Activated naive CD4-positive, alpha-beta T cell treated with anti-CD3 and anti-CD28 coated beads, Interleukin-2, amount 50 U/mL, for 72 hours (primary cell): ENCODE measurements around the gene RFTN1. TPM values are rescaled to one million over a fixed set of nuclear protein-coding genes. Genes with fewer than 3 reads are reported as not detected.

Experiments used
- ATAC-seq, 2 donors: fragments of 150-1000 bp; cut with Tn5 transposase; 2 replicates each; pipeline ENCODE4 v1.10.0; 2021; ENCODE audit warnings: mild to moderate bottlenecking in 2 of 2, moderate library complexity in 2 of 2
- DNase-seq, 2 donors: peaks; one replicate each; pipeline ENCODE4 v3.0.0; 2021 to 2022; ENCODE audit warnings: low spot score in 2 of 2
- H3K27ac Mint-ChIP-seq, 2 donors: one replicate each; pipeline ENCODE4 v1.8.0; 2022; ENCODE audit warnings: mild to moderate bottlenecking in 2 of 2, mixed read lengths in 2 of 2
- H3K36me3 Mint-ChIP-seq, 2 donors: one replicate each; pipeline ENCODE4 v1.8.0; 2022; ENCODE audit warnings: mixed read lengths in 2 of 2
- H3K9me3 Mint-ChIP-seq, 2 donors: one replicate each; pipeline ENCODE4 v1.8.0; 2022; ENCODE audit warnings: mixed read lengths in 2 of 2
- total RNA-seq, 2 donors: library from RNA; stranded (reverse); gene quantifications; one replicate each; pipeline ENCODE4 v1.2.3, GENCODE V29; 2022

The RFTN1 gene, protein sequence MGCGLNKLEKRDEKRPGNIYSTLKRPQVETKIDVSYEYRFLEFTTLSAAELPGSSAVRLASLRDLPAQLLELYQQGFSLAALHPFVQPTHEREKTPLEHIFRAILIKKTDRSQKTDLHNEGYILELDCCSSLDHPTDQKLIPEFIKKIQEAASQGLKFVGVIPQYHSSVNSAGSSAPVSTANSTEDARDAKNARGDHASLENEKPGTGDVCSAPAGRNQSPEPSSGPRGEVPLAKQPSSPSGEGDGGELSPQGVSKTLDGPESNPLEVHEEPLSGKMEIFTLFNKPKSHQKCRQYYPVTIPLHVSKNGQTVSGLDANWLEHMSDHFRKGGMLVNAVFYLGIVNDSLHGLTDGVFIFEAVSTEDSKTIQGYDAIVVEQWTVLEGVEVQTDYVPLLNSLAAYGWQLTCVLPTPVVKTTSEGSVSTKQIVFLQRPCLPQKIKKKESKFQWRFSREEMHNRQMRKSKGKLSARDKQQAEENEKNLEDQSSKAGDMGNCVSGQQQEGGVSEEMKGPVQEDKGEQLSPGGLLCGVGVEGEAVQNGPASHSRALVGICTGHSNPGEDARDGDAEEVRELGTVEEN
- total RNA-seq: 100 to 1,000 TPM in 1 of 2 donors, 10 to 100 TPM in 1; 94.3 to 111 TPM

DNA sequence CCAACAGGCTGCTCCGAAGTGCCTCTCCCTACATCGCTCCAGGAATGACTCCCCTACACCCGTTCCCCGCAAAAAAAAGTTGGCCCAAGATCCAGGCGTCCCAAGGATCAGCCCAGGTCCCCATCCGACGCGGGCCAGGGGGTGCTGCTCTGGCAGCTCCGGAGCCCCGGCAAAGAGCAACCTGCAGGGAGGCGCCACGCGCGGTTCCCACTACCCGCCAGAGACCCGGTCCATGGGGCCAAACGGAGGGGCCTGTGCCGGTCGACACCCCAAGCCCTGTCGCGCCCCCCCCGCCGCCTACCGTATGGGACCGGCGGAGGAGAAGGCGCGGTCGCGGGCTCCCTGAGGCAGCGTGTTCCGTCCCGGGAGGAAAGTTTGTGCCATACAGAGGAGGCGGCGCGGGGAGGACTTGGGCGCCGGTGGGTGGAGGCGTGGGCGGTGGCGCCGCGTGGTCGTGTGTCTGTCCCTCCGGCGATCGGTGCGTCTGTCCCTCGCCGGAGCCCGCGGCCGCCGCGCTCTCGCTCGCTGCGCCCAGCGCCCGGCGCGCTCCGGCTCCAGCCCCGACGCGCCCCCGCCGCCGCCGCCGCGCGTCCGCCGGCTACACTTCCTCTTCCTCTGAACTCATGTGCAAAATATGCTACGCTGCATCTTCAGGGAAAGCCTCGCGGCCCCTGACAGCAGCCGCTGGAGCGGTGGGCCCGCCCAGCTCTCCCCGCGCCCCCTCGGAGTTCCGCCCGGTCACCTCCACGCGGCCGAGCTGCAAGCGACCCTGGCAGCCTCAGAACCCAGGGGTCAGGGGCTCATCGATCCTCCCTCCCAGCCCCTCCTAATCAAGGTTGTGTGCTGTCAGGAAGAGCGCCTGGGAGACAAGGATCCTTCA lies at the start of gene RFTN1:
Gene RFTN1, minus strand, starts transcription at position 559 of the 880 bp plus-strand sequence. CDS start 19,830 bp downstream, outside the sequence.
- Mint-ChIP-seq H3K9me3 (no peaks in the 10 kb centered on the region), H3K36me3 (peaks cover 48 to 51% of the 10 kb centered on the region in 2 donors), H3K27ac (peak within 1 kb of the TSS; percentile 95 to 100)
- ATAC-seq (peak in 1 of 2 donors; percentile 21), DNase-seq (peak; percentile 55 to 73)

DNA sequence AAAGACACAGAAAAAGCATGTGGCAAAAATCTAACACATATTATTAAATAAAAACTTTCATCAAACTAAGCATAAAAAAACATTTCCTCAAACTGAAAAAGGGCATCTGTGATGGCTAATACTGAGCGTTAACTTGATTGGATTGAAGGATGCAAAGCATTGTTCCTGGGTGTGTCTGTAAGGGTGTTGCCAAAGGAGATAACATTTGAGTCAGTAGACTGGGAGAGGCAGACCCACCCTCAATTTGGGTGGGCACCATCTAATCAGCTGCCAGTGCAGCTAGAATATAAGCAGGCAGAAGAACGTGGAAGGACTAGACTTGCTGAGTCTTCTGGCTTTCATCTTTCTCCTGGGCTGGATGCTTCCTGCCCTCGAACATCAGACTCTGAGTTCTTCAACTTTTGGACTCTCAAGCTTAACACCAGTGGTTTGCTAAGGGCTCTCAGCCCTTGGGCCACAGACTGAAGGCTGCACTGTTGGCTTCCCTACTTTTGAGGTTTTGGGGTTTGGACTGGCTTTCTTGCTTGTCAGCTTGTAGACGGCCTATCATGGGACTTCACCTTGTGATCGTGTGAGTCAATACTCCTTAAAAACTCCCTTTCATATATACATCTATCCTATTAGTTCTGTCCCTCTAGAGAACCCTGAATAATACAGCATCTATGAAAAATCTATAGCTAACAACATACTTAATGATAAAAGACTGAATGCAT lies 46.3 kb upstream of the RFTN1 start:
- no peak for DNase-seq
- no peak overlapping the region for H3K27ac Mint-ChIP-seq
- H3K9me3 Mint-ChIP-seq: peaks cover 0 to 9% of the 10 kb centered on the region in 2 donors
- H3K36me3 Mint-ChIP-seq: no peaks in the 10 kb centered on the region
- ATAC-seq: no peak

DNA sequence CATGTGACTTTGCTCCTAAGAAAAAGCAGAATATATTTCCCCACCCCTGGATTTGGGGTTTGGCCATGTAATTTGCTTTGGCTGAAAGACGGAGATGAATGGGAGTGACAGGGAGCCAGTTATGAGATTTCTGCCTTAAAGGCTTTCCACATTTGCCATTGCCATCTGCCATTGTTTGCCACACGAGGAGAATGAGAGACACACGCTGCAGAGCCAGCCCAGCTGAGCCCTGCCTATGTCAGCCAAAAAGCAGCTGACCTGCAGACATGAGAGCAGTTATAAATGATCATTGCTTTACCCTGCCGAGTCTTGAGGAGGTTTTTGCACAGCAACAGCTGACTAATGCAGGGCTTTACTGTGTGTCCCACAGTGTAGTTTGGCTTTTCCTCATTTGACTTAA lies 40.6 kb upstream of the RFTN1 start:
- no peak for ATAC-seq
- no peak for DNase-seq
- no peaks in the 10 kb centered on the region for H3K9me3 Mint-ChIP-seq
- no peaks in the 10 kb centered on the region for H3K36me3 Mint-ChIP-seq
- no peak overlapping the region for H3K27ac Mint-ChIP-seq

DNA sequence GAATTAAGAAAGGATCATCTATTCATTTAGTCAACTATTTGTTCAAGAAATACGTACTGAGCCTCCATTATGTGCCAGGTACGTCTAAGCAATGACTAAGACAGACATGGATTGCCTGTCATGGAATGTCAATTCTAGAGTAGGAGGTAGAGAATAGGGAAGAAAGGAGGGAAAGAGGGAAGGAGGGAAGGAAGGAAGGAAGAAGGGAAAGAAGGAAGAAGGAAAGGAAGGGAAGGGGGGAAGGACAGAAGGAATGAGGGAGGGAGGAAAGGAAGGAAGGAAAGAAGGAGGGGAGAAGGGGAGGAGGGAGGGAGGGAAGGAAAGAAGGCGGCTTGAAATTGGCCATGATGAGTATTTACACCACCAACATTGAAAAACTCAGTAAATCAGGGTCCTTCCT lies 39.3 kb upstream of the RFTN1 start:
- H3K27ac Mint-ChIP-seq: no peak overlapping the region
- H3K9me3 Mint-ChIP-seq: peaks cover 0 to 3% of the 10 kb centered on the region in 2 donors
- ATAC-seq (no peak), DNase-seq (no peak)
- peaks cover 0 to 8% of the 10 kb centered on the region in 2 donors for H3K36me3 Mint-ChIP-seq

DNA sequence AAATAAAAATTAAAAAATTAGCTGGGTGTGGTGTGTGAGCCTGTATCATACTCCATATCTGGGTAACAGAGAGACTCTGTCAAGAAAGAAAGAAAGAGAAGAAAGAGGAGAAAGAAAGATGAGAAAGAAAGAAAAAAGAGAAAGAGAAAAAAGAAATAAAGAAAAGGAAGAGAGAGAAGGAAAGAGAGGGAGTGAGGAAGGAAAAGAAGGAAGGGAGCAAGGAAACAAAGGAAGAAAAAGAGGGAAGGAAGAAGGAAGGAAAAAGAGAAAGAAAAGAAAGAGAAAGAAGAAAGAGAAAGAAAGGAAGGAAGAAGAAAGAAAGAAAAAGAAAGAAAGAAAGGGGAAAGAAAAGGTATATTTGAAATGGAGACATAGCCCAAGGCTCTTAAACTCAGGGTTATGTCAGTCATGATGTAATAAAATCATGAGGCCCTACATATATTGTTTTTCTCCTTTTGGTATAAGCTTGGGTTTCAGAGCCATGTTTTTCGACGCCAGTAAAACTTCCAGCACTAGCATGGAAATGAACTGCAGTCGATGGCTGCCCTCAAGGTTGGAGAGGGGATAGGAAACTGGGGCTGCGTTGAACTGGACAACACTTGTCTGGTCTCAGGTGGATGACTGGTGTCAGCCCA lies 38.0 kb upstream of the RFTN1 start:
- ATAC-seq (no peak), DNase-seq (no peak)
- H3K27ac Mint-ChIP-seq: peak overlapping the region; percentile 95
- peaks cover 0 to 15% of the 10 kb centered on the region in 2 donors for H3K36me3 Mint-ChIP-seq
- peaks cover 0 to 7% of the 10 kb centered on the region in 2 donors for H3K9me3 Mint-ChIP-seq

DNA sequence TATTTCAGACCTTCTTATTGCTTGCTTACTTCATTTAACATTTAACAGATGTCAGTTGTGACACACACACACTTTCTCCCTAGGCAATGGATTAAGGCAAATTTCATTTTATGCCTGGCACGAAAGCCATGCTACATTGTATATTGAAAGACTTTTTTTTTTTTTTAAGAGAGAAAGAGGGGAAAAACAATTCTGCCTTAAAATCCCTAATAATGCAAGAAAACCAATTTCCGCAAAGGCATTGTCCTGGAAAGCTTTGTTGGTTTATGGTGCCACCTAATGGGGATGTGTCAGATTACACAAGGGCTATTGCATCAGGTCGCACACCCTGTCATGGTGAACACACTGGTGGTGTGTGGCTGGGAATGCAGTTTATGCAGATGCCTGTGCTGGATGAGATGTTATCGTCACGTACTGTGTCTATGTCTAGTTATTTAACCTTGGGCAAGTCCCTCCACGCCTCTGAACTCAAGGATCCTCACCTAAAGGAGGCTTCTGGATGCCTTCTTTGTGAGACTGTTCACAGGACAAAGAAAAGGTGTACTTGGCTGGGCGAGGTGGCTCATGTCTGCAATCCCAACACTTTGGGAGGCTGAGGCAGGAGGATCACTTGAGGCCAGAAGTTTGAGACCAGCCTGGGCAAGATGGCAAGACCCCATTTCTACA lies 37.3 kb upstream of the RFTN1 start:
- peaks cover 0 to 7% of the 10 kb centered on the region in 2 donors for H3K9me3 Mint-ChIP-seq

DNA sequence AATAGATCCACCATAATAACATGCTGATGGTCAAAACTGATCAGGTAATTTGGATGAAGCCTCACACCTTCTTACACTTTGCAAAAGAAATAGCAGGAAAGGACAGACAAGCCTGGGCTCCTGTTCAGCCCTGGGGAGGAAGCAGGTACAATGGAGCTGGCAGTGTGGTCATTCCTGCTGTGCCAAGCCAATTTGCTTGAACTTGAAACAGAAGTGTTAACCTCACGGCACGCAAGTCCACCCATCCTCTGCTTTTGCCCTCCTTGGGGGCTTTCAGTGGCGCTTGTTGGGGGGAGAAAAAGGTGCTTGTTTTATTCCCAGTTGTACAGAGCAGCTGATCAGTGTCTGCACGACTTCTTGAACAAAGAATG lies 36.8 kb upstream of the RFTN1 start:
- no peak for DNase-seq
- H3K27ac Mint-ChIP-seq: peak overlapping the region in 1 of 2 donors; percentile 95
- peaks cover 0 to 15% of the 10 kb centered on the region in 2 donors for H3K36me3 Mint-ChIP-seq
- ATAC-seq: peak in 1 of 2 donors; percentile 2
- peaks cover 0 to 7% of the 10 kb centered on the region in 2 donors for H3K9me3 Mint-ChIP-seq

More for the DNA sequence above, 37.3 kb upstream of the RFTN1 start:
- peak overlapping the region; percentile 95 for H3K27ac Mint-ChIP-seq
- ATAC-seq (peak; percentile 96 to 98), DNase-seq (peak; percentile 80 to 84)
- peaks cover 0 to 15% of the 10 kb centered on the region in 2 donors for H3K36me3 Mint-ChIP-seq

GRCh38 chr3:16548721-16549120 lies 35.2 kb upstream of the RFTN1 start:
- no peak overlapping the region for H3K27ac Mint-ChIP-seq
- peaks cover 0 to 15% of the 10 kb centered on the region in 2 donors for H3K36me3 Mint-ChIP-seq
- DNase-seq (no peak), ATAC-seq (no peak)
- peaks cover 0 to 7% of the 10 kb centered on the region in 2 donors for H3K9me3 Mint-ChIP-seq

GRCh38 chr3:16547561-16548357 lies 34.3 kb upstream of the RFTN1 start:
- no peak overlapping the region for H3K27ac Mint-ChIP-seq
- no peak for DNase-seq
- H3K36me3 Mint-ChIP-seq: peaks cover 0 to 15% of the 10 kb centered on the region in 2 donors
- peaks cover 0 to 7% of the 10 kb centered on the region in 2 donors for H3K9me3 Mint-ChIP-seq
- no peak for ATAC-seq

DNA sequence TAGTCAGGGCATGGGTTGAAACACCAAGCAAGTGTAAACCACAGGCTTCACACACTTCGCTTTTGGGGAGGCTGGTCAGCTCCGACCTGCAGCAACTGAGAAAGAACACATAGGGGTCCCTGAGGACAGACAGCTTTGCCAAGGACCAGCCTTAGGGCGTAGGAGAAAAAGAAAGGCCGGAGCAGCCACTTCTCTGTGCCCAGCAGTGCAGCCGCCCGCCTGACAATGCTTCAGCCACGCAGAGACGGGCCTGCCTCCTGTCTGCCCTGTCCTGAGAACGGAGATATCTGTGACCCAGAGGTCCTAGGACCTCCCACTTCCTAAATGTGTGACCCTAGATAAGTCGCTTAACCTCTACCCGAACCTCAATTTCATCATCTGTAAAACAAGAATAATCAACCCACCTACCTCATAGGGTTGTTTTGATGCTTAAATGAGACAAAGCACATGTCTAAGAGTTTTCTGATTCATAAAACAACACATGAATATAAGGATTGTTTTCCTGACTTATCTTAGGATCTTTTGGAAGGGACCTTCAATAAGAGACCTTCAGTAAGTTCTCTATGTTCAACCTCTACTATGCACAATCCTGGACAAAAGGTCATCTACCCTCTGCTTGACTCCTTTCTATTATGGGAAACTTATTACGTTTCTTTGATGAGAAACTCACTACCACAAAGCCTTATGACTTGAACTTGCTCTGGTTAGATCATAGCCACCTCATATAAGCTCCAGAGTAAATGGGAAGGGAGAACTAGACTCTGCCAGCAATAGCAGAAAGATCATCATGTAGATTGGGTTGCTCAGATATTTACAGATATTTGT lies 32.9 kb upstream of the RFTN1 start:
- ATAC-seq: peak; percentile 25 to 53
- peak overlapping the region in 1 of 2 donors; percentile 26 for H3K27ac Mint-ChIP-seq
- H3K36me3 Mint-ChIP-seq: peaks cover 0 to 15% of the 10 kb centered on the region in 2 donors
- H3K9me3 Mint-ChIP-seq: peaks cover 0 to 7% of the 10 kb centered on the region in 2 donors
- DNase-seq: no peak

- peaks cover 0 to 15% of the 10 kb centered on the region in 2 donors for H3K36me3 Mint-ChIP-seq
- no peak for DNase-seq
- no peak for ATAC-seq
These were observed 32.1 kb upstream of the RFTN1 start for GRCh38 chr3:16545413-16546185.

GRCh38 chr3:16543242-16543864 lies 29.9 kb upstream of the RFTN1 start:
- DNase-seq (no peak), ATAC-seq (no peak)
- Mint-ChIP-seq H3K9me3 (peaks cover 0 to 7% of the 10 kb centered on the region in 2 donors), H3K36me3 (peaks cover 0 to 13% of the 10 kb centered on the region in 2 donors), H3K27ac (no peak overlapping the region)

More at GRCh38 chr3:16545413-16546185, 32.1 kb upstream of the RFTN1 start:
- Mint-ChIP-seq H3K9me3 (peaks cover 0 to 7% of the 10 kb centered on the region in 2 donors), H3K27ac (peak overlapping the region in 1 of 2 donors; percentile 58)

GRCh38 chr3:16538507-16538906 lies 25.0 kb upstream of the RFTN1 start:
- Mint-ChIP-seq H3K9me3 (no peaks in the 10 kb centered on the region), H3K36me3 (no peaks in the 10 kb centered on the region), H3K27ac (no peak overlapping the region)
- peak in 1 of 2 donors; percentile 24 for ATAC-seq
- no peak for DNase-seq
